GM12872 (cell line): ENCODE data around the gene EML4.
A peak's percentile ranks its signal among the peaks of the same experiment; 100 is the strongest.

Source experiments
- TF ChIP-seq, protein P1 (sequence below): IDR thresholded peaks from 3 replicates; pipeline ENCODE4 v1.5.1; 2011; ENCODE audit warnings: low read depth, mild to moderate bottlenecking, low read length, moderate library complexity; ENCODE audit not compliant: insufficient read depth

EML4 gene

DNA sequence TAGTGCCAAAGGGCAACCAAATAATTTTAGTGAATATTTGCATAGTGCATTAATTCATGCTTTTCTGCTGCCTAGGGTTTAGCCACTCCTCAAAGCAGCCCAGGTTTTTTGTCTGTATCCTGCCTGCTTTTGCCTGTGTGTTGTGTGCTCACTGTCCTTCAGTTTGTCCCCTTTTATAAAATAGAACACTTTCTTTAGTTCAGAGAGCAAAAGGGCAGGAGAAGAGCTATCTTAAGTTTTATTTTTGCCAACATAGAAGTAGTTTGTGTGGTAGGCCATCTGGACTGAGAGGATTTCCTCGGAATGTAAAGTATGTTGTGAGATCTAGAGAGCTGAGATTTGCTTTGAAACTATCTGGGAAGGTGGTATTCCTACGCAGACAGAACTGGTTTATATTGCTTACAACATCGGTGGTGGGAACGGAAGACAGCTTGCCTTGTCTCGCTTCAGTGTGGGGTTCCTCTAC, 64.9 kb downstream of the EML4 start:
- TF ChIP-seq, protein P1, sequence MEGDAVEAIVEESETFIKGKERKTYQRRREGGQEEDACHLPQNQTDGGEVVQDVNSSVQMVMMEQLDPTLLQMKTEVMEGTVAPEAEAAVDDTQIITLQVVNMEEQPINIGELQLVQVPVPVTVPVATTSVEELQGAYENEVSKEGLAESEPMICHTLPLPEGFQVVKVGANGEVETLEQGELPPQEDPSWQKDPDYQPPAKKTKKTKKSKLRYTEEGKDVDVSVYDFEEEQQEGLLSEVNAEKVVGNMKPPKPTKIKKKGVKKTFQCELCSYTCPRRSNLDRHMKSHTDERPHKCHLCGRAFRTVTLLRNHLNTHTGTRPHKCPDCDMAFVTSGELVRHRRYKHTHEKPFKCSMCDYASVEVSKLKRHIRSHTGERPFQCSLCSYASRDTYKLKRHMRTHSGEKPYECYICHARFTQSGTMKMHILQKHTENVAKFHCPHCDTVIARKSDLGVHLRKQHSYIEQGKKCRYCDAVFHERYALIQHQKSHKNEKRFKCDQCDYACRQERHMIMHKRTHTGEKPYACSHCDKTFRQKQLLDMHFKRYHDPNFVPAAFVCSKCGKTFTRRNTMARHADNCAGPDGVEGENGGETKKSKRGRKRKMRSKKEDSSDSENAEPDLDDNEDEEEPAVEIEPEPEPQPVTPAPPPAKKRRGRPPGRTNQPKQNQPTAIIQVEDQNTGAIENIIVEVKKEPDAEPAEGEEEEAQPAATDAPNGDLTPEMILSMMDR: no peak

DNA sequence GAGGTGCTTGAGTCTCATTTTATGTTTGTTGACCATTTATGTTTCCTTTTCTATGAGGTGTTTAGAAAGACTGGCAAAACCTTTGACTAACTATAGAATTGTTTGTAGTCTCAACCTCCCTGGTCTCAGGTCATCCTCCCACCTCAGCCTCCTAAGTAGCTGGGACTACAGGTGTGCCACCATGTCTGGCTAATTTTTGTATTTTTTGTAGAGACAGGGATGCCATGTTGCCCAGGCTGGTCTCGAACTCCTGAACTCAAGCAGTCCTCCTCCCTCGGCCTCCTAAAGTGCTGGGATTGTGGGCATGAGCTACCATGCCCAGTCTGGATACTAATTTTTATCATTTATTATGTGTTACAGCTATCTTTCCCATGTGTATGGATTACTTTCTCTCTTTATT, 67.8 kb downstream of the EML4 start:
- TF ChIP-seq, protein P1: no peak

DNA sequence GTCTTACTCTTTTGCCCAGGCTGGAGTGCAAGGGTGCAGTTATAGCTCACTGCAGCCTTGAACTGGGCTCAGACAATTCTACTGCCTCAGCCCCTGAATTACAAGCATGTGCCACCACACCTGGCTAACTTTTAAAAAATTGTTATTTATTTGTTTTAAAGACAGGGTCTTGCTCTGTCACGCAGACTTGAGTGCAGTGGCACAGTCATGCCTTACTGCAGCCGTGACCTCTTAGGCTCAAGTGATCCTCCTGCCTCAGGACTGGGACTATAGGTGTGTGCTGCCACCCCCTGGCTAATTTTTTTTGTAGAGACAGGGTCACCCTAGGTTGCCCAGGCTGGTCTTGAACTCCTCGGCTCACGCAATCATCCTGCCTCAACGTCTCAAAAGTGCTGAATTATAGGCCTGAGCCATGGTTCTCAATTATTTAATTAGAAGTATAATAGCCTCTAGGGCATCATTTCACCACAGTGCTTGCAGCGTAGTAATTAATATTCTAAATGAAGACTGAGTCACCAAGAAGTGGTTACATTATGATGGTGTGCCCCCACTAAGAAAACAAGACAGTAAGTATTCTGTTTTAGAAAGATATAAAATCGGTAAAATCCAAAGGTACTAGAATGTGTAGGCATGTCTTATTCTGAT, 69.6 kb downstream of the EML4 start:
- TF ChIP-seq, protein P1: peak; percentile 45

DNA sequence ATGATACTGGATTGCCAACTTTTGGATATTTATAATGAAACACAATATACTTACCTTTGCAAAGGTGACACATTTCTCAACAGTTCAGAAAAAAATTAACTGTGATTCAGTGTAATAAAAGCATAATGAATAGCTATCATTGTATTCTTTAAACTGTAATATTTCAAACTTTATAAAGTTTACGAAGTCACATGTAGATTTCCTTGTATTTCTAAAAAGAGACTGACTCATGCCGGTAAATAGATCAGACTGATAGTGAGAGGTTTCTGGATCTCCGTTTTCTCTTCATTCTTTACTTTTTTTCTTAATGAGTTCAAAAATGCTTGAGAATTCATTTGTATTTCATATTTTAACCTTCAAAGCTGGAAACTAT, 70.1 kb downstream of the EML4 start:
- TF ChIP-seq, protein P1: no peak

DNA sequence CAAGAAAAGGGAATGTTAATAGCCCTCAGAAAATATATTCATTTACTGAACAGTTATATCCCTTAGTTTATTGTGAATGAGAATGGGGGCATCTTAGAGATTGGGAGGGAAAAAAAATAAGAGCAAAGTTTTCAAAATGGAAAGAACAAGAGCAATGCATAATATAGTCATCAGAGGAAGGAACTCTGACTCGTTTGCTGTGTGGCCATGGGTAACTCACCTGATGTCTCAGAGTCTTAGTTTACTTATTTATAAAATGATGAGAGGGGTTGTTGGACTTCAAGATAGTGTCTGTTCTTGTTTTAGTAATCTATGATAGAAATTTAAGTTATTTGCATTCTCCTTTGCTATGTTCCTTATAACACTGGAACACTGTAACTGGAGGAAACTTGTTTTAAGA, 70.7 kb downstream of the EML4 start:
- TF ChIP-seq, protein P1: no peak

DNA sequence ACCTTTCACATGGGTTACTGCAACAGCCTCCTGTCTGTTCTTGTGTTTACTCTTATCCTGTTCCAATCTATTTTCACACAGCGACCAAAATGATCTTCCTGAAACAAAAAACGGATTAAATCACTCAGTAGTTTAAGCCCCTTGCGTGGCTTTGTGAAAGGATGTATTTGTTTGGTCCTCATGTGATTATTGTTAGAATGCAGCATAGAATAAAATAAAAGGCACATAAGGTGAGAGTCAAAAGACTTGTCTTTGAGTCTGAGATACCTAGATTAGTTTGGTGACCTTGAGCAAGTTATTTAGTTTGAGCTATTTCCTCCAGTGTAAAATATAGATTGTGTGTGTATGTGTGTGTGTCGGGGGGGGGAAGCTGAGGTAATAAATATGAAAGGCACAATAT, 72.4 kb downstream of the EML4 start:
- TF ChIP-seq, protein P1: no peak

DNA sequence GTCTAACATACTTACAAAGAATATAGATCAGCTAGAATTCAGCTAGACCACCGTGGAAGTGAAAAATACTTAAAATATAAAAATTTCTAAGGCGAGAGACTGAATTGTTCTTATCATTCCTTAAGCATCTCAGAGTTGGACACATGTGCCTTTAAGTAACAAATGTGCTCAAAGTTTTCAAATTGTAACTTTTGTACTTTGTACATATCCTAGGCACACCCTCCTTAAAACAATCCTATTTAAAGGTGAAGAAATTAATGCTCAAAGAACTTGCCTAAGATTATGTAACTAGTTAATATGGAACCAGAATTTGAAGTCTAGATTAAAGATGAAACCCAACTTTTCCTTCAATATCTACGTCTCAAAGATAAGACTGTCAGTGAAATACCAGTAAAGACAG, 74.1 kb downstream of the EML4 start:
- TF ChIP-seq, protein P1: no peak
